Colonic mucosa (tissue), 4 donors: Measurements from ENCODE around the gene GPRC5B. TPM values are rescaled to one million over a fixed set of nuclear protein-coding genes. Genes with fewer than 3 reads are reported as not detected.

Experiments
- DNase-seq: peaks from one replicate; pipeline ENCODE4 v3.0.0-alpha.2; 2020
- H3K27ac ChIP-seq: fragments of 200-600 bp; one replicate; pipeline ENCODE4 v1.8.0; 2021
- H3K27me3 ChIP-seq: fragments of 200-600 bp; one replicate; pipeline ENCODE4 v1.8.0; 2021
- H3K36me3 ChIP-seq: fragments of 200-600 bp; one replicate; pipeline ENCODE4 v1.8.0; 2021
- H3K4me1 ChIP-seq: fragments of 200-600 bp; one replicate; pipeline ENCODE4 v1.8.0; 2021; ENCODE audit warnings: mild to moderate bottlenecking
- H3K4me3 ChIP-seq: fragments of 200-600 bp; one replicate; pipeline ENCODE4 v1.8.0; 2021
- H3K9ac ChIP-seq, 2 donors: one replicate each; pipeline ENCODE4 v1.7.0; 2013; ENCODE audit warnings: control low read depth in 2 of 2, low read depth in 2 of 2, low read length in 2 of 2
- H3K9me3 ChIP-seq: fragments of 200-600 bp; one replicate; pipeline ENCODE4 v1.8.0; 2021
- CTCF ChIP-seq: fragments of 200-600 bp; IDR thresholded peaks from one replicate; pipeline ENCODE4 v1.8.0; 2022; ENCODE audit warnings: antibody characterized with exemption, mild to moderate bottlenecking
- intact Hi-C: fragments of 100-400 bp; cut with DNase I; formaldehyde crosslinking; loops from one replicate; pipeline ENCODE4 v1.14.1; 2022
- total RNA-seq, 2 donors: library from RNA; stranded (reverse); fragmentation: NEBNext Ultra II Directional in 1 of 2; extraction: Animal tissue kit (Norgen Biotek cat#: 25700) in 1 of 2; gene quantifications; one replicate each; pipeline ENCODE4 v1.2.1, GENCODE V29; 2021
- donor health status: healthy.
- donor health status: DM: no; HTN: no; CAD: no.
- donor health status: DM: no; HTN: no; CAD: no.

GPRC5B gene
- total RNA-seq, 2 donors from 2014 or later = 3.1 to 8.5 TPM

- no peak for DNase-seq
- Histone ChIP-seq H3K4me1 (no peaks in the 10 kb centered on the region), H3K4me3 (no peak overlapping the region), H3K27me3 (no peaks in the 10 kb centered on the region), H3K9me3 (no peaks in the 10 kb centered on the region), H3K36me3 (no peaks in the 10 kb centered on the region), H3K9ac (no peak overlapping the region), H3K27ac (no peak overlapping the region)
- TF ChIP-seq CTCF = no peak
- intact Hi-C loops = no loop called here
Measured at GRCh38 chr16:19896951-19897350, 12.3 kb upstream of the GPRC5B start.

- no peak overlapping the region for H3K27ac ChIP-seq
- no peak for DNase-seq
- H3K9ac ChIP-seq = no peak overlapping the region
- intact Hi-C loops = no loop called here
- no peaks in the 10 kb centered on the region for H3K27me3 ChIP-seq
- H3K9me3 ChIP-seq = no peaks in the 10 kb centered on the region
- H3K36me3 ChIP-seq = no peaks in the 10 kb centered on the region
- no peak for TF ChIP-seq CTCF
- no peaks in the 10 kb centered on the region for H3K4me1 ChIP-seq
- H3K4me3 ChIP-seq = no peak overlapping the region
Measured at GRCh38 chr16:19894586-19894985, 9.9 kb upstream of the GPRC5B start.

- DNase-seq = no peak
- no peaks in the 10 kb centered on the region for H3K36me3 ChIP-seq
- H3K27ac ChIP-seq = no peak overlapping the region
- no peaks in the 10 kb centered on the region for H3K4me1 ChIP-seq
- intact Hi-C loops = no loop called here
- H3K9ac ChIP-seq = no peak overlapping the region
- no peaks in the 10 kb centered on the region for H3K27me3 ChIP-seq
- no peaks in the 10 kb centered on the region for H3K9me3 ChIP-seq
- H3K4me3 ChIP-seq = no peak overlapping the region
- TF ChIP-seq CTCF = no peak
Measured at GRCh38 chr16:19892902-19893301, 8.3 kb upstream of the GPRC5B start.

GRCh38 chr16:19890901-19891300 is 6.3 kb upstream of the GPRC5B start:
- intact Hi-C loops = no loop called here
- H3K27ac ChIP-seq = no peak overlapping the region
- TF ChIP-seq CTCF = no peak
- no peaks in the 10 kb centered on the region for H3K27me3 ChIP-seq
- H3K9ac ChIP-seq = no peak overlapping the region
- no peak overlapping the region for H3K4me3 ChIP-seq
- H3K36me3 ChIP-seq = no peaks in the 10 kb centered on the region
- no peak for DNase-seq
- peaks cover 2% of the 10 kb centered on the region for H3K4me1 ChIP-seq
- no peaks in the 10 kb centered on the region for H3K9me3 ChIP-seq

GRCh38 chr16:19888834-19889233 is 4.2 kb upstream of the GPRC5B start:
- Histone ChIP-seq H3K4me3 (no peak overlapping the region), H3K9ac (no peak overlapping the region), H3K36me3 (no peaks in the 10 kb centered on the region), H3K9me3 (no peaks in the 10 kb centered on the region), H3K27ac (no peak overlapping the region), H3K4me1 (peaks cover 9% of the 10 kb centered on the region), H3K27me3 (no peaks in the 10 kb centered on the region)
- DNase-seq = no peak
- intact Hi-C loops = loop anchor here (5.0 to 10.0 kb wide), 2 partner anchors 172 to 204 kb away; partner anchors contain the start of genes IQCK and KNOP1
- TF ChIP-seq CTCF = no peak
